Gastrocnemius medialis (tissue), 4 donors: ENCODE results near the gene GPRC5B. TPM values are rescaled to one million over a fixed set of nuclear protein-coding genes. Genes with fewer than 3 reads are reported as not detected.
A peak's percentile ranks its signal among the peaks of the same experiment; 100 is the strongest.

Source experiments
- ATAC-seq, 2 donors: fragments of 150-250 bp; one replicate each; pipeline ENCODE4 v1.9.1; 2016
- DNase-seq, 2 donors: peaks; one replicate each; pipeline ENCODE4 v3.0.0-alpha.2; 2019
- H3K27ac ChIP-seq, 4 donors: fragments of 200-600 bp; sonication (generic); 1 replicate in 1 of 4; 2 replicates in 3 of 4; pipeline ENCODE4 v1.5.1; 2016 to 2018; ENCODE audit warnings: mild to moderate bottlenecking in 2 of 4, moderate library complexity in 1 of 4
- H3K27me3 ChIP-seq, 3 donors: fragments of 200-600 bp; sonication (generic) in 2 of 3; 1 replicate in 1 of 3; 2 replicates in 2 of 3; pipeline versions ENCODE4 v1.5.1 to v1.6.0; 2016 to 2019; ENCODE audit warnings: mild to moderate bottlenecking in 1 of 3, moderate library complexity in 1 of 3
- H3K36me3 ChIP-seq, 2 donors: fragments of 200-600 bp; sonication (generic) in 1 of 2; one replicate each; pipeline ENCODE4 v1.5.1; 2017 to 2018
- H3K4me1 ChIP-seq, 2 donors: fragments of 200-600 bp; sonication (generic) in 1 of 2; one replicate each; pipeline ENCODE4 v1.5.1; 2016 to 2017; ENCODE audit warnings: mild to moderate bottlenecking in 2 of 2
- H3K4me3 ChIP-seq, 4 donors: fragments of 200-600 bp; sonication (generic) in 3 of 4; 1 replicate in 1 of 4; 2 replicates in 3 of 4; pipeline ENCODE4 v1.5.1; 2016 to 2019; ENCODE audit warnings: mild to moderate bottlenecking in 2 of 4
- H3K9me3 ChIP-seq, 3 donors: fragments of 200-600 bp; sonication (generic) in 2 of 3; 1 replicate in 1 of 3; 2 replicates in 2 of 3; pipeline ENCODE4 v1.5.1; 2016 to 2019
- CTCF ChIP-seq, 5 experiments: fragments of 450-650 bp in 3 of 5; fragments of 200-600 bp in 2 of 5; sonication (generic) in 2 of 5; IDR thresholded peaks in 4 of 5; conservative IDR thresholded peaks in 1 of 5; 1 replicate in 4 of 5; 2 replicates in 1 of 5; pipeline ENCODE4 v1.5.1; 2016 to 2019; ENCODE audit warnings: antibody characterized with exemption in 5 of 5, mild to moderate bottlenecking in 3 of 5, moderate library complexity in 3 of 5
- POLR2A ChIP-seq, 2 donors: fragments of 450-650 bp; IDR thresholded peaks; one replicate each; pipeline ENCODE4 v1.6.1; 2017; ENCODE audit warnings: antibody characterized with exemption in 2 of 2, mild to moderate bottlenecking in 2 of 2, moderate library complexity in 2 of 2
- in situ Hi-C, 4 donors: fragments of 200-750 bp; cut with MboI; loops; one replicate each; pipeline versions ENCODE4 v1.15.0 to v1.8.0; 2017; ENCODE audit warnings: low sequenced_read_pairs in 4 of 4
- intact Hi-C: fragments of 100-400 bp; cut with DNase I; formaldehyde crosslinking; loops from one replicate; pipeline ENCODE4 v1.15.1; 2023; ENCODE audit warnings: low total_unique reads
- total RNA-seq, 4 donors: library from RNA; depleted of rRNA; stranded (reverse); fragments of >200 nt; gene quantifications; one replicate each; pipeline versions ENCODE4 v1.1.0 to v1.2.3, GENCODE V29; 2016

Gene GPRC5B
- total RNA-seq, 4 donors from 2014 or later = 41.9 to 89.2 (median 71.3) TPM

GRCh38 chr16:19901164-19901563 is 16.5 kb upstream of the GPRC5B start:
- H3K9me3 ChIP-seq = no peaks in the 10 kb centered on the region
- no peak for ATAC-seq
- no peak for DNase-seq
- H3K36me3 ChIP-seq = no peaks in the 10 kb centered on the region
- H3K27ac ChIP-seq = no peak overlapping the region
- TF ChIP-seq CTCF (IDR thresholded peaks at IDR 0.05 in 4 of 5, conservative IDR thresholded peaks at IDR 0.05 in 1 of 5) (no peak), POLR2A (IDR thresholded peaks at IDR 0.05) (no peak)
- no peaks in the 10 kb centered on the region for H3K4me1 ChIP-seq
- no peak overlapping the region for H3K4me3 ChIP-seq
- intact Hi-C loops = no loop called here
- in situ Hi-C loops = loop anchor here in 3 of 4 donors (25.0 kb wide), 1 partner anchor 486 kb away; no protein-coding TSS in a partner anchor
- H3K27me3 ChIP-seq = no peaks in the 10 kb centered on the region

GRCh38 chr16:19899605-19899955 is 14.9 kb upstream of the GPRC5B start:
- in situ Hi-C loops (loop anchor here in 1 of 4 donors (10.0 to 25.0 kb wide), 2 partner anchors 212 to 295 kb away; no protein-coding TSS in a partner anchor), intact Hi-C loops (no loop called here)
- Histone ChIP-seq H3K36me3 (no peaks in the 10 kb centered on the region), H3K4me1 (no peaks in the 10 kb centered on the region), H3K27ac (no peak overlapping the region), H3K9me3 (no peaks in the 10 kb centered on the region), H3K27me3 (no peaks in the 10 kb centered on the region), H3K4me3 (no peak overlapping the region)
- DNase-seq (no peak), ATAC-seq (no peak)
- TF ChIP-seq POLR2A (IDR thresholded peaks at IDR 0.05) = no peak
- peak in 1 of 5 experiments; percentile 15 for TF ChIP-seq CTCF (IDR thresholded peaks at IDR 0.05 in 4 of 5, conservative IDR thresholded peaks at IDR 0.05 in 1 of 5)

- ATAC-seq = peak in 1 of 2 donors; percentile 51
- Histone ChIP-seq H3K27ac (no peak overlapping the region), H3K4me1 (no peaks in the 10 kb centered on the region), H3K27me3 (no peaks in the 10 kb centered on the region), H3K9me3 (no peaks in the 10 kb centered on the region), H3K36me3 (no peaks in the 10 kb centered on the region), H3K4me3 (no peak overlapping the region)
- intact Hi-C loops (no loop called here), in situ Hi-C loops (loop anchor here in 1 of 4 donors (10.0 to 25.0 kb wide), 2 partner anchors 212 to 294 kb away; no protein-coding TSS in a partner anchor)
- no peak for DNase-seq
- TF ChIP-seq CTCF (IDR thresholded peaks at IDR 0.05 in 4 of 5, conservative IDR thresholded peaks at IDR 0.05 in 1 of 5) (peak in 4 of 5 experiments; percentile 10 to 56 (median 48)), POLR2A (IDR thresholded peaks at IDR 0.05) (no peak)
Observed at GRCh38 chr16:19898924-19899604, 14.4 kb upstream of the GPRC5B start.

GRCh38 chr16:19898166-19898565 is 13.5 kb upstream of the GPRC5B start:
- ATAC-seq = no peak
- Histone ChIP-seq H3K36me3 (no peaks in the 10 kb centered on the region), H3K9me3 (no peaks in the 10 kb centered on the region), H3K4me3 (no peak overlapping the region), H3K27me3 (no peaks in the 10 kb centered on the region), H3K27ac (no peak overlapping the region), H3K4me1 (no peaks in the 10 kb centered on the region)
- in situ Hi-C loops = loop anchor here in 1 of 4 donors (10.0 to 25.0 kb wide), 2 partner anchors 211 to 293 kb away; no protein-coding TSS in a partner anchor
- DNase-seq = no peak
- TF ChIP-seq POLR2A (IDR thresholded peaks at IDR 0.05) = no peak
- TF ChIP-seq CTCF (IDR thresholded peaks at IDR 0.05 in 4 of 5, conservative IDR thresholded peaks at IDR 0.05 in 1 of 5) = no peak
- intact Hi-C loops = no loop called here
